ENCODE measurements around the gene NLRC5. TPM values are rescaled to one million over a fixed set of nuclear protein-coding genes. Genes with fewer than 3 reads are reported as not detected.

NLRC5 gene
- total and polyA plus RNA-seq, 9 of the 15 experiments (the other 6 are each of a cell fraction or from before 2014, with no cell fraction given), result 0.59 to 0.71 TPM; not detected in 7

DNA sequence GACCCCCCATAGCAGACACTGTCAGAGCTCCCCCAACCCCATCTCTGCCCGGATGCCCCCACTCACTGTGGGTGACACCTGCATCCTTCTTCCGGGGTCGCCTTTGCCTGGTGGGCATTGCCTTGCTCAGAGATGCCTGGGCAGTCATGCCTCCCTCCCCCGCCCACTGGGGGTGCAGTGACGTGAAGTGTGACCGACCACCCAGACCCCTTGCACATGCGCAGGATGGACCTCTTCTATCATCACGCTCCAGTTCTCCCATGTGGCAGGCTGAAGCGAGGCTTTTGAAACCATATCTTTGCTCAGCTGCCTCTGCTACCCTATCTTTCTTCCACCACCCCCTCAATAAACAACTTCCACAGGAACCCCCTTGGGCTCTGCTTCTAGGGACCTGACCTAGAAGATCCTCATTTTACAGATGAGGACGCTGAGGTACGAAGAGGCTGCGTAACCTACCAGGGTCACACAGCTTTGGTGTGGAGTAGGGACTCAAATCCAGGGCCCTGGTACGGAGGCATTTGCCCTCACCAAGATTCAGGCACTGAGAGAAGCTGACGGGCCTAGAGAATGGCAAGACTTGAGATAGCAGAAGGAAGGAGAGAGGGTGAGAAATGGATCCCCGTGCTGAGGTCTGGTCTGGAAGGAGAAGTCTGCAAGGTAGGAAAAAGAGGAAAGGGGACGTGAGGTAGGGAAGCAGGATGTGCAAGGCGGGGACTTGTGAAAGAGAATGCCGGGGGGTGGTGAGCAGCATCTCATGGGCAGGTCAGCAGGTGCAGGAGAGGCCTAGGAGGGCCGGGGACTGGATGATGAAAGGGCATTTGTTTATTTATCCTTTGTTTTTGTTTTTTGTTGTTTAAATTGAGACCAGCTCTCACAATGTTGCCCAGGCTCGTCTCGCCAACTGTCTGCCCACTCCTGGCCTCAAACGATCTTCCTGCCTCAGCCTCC lies 14.4 kb downstream of the NLRC5 start:
- POLR2A ChIA-PET, result no interaction called here
- Histone ChIP-seq H3K27me3 (ENCODE audit: control insufficient read depth in 2 of 2, insufficient read depth in 2 of 2, low read length in 2 of 2) (peaks cover 7 to 34% of the 10 kb centered on the region in 2 experiments; a peak in 3 of 5 replicates), H3K4me1 (replicated peaks in 1 of 2; ENCODE audit: control insufficient read depth in 2 of 2, insufficient read depth in 2 of 2, low read length in 2 of 2) (peaks cover 0 to 3% of the 10 kb centered on the region in 2 experiments; a peak in 2 of 5 replicates), H3K9me1 (ENCODE audit: control insufficient read depth, insufficient read depth, low read length) (no peaks in the 10 kb centered on the region), H3K4me3 (no peak overlapping the region), H3K9ac (ENCODE audit: insufficient read depth in 1 of 2, low read depth in 2 of 2, low read length in 2 of 2) (no peak overlapping the region; a peak in 1 of 4 replicates), H3K79me2 (ENCODE audit: control insufficient read depth, insufficient read depth, low read length) (no peaks in the 10 kb centered on the region), H3K9me3 (replicated peaks; ENCODE audit: control insufficient read depth, insufficient read depth, low read depth, low read length) (no peaks in the 10 kb centered on the region), H2AFZ (ENCODE audit: low read depth, low read length) (no peak overlapping the region), H3K27ac (ENCODE audit: extremely low read depth, low read depth, low read length) (no peak overlapping the region), H3K36me3 (ENCODE audit: control insufficient read depth, insufficient read depth, low read length) (no peaks in the 10 kb centered on the region), H3K4me2 (ENCODE audit: insufficient read depth, low read length) (peak overlapping the region; percentile 24; the same call in 1 of the 2 replicates), H4K20me1 (replicated peaks; ENCODE audit: control insufficient read depth, insufficient read depth, low read length) (0 out of 2 replicates have a peak, but pooled peaks cover 4% of the 10 kb centered on the region)
- no peak for DNase-seq (ENCODE audit: extremely low read depth in 1 of 4, low spot score in 3 of 4)
- BruUV-seq (replicated peaks), result no TSS peak
- no peak for ATAC-seq
- 4% methylated on average over 21 of the region's 22 CpGs for WGBS (ENCODE audit: insufficient coverage, low coverage, missing lambda C conversion rate)
- FAIRE-seq, result no peak
- TF ChIP-seq MCM2 (IDR thresholded peaks at IDR 0.05; ENCODE audit: low read depth) (no peak), NR2C2 (CRISPR knock-in tag; IDR thresholded peaks at IDR 0.05) (no peak), NR2C2 (tag; IDR thresholded peaks at IDR 0.05) (no peak), CBFA2T3 (IDR thresholded peaks at IDR 0.05) (peak; percentile 67), CBFA2T2 (conservative IDR thresholded peaks at IDR 0.05) (peak; percentile 45; the same call in 1 of the 2 replicates), TAL1 (IDR thresholded peaks at IDR 0.05) (peak; percentile 23; the same call in 1 of the 2 replicates), NRF1 (conservative IDR thresholded peaks at IDR 0.05 in 1 of 2, IDR thresholded peaks at IDR 0.05 in 1 of 2) (peak; percentile 77 to 78)
- intact Hi-C loops (cut with micrococcal nuclease) (no loop called here), in situ Hi-C loops (cut with MboI) (no loop called here)
- CTCF ChIA-PET (ENCODE audit: low intra/inter-chr PET ratio), result no interaction called here
